Panc1 (cell line): Measurements from ENCODE around the gene UBR3. TPM values are rescaled to one million over a fixed set of nuclear protein-coding genes. Genes with fewer than 3 reads are reported as not detected.
"Not testable (repeated sequence)": the region's sequence is repeated elsewhere in the genome, so short reads cannot be mapped to it uniquely, and the experiment has no call there.

ENCODE experiments used
- ATAC-seq: fragments of 200-7000 bp; cut with Tn5 transposase; 2 replicates; pipeline ENCODE4 v1.9.1; 2020; ENCODE audit warnings: mild to moderate bottlenecking, moderate library complexity
- BruUV-seq: library from RNA; stranded (reverse); fragments of 400-500 nt; replicated peaks from 2 replicates; lab custom pipeline; 2021; lab: Mats Ljungman, UMichigan
- CTCF ChIA-PET: fragments of 300-600 bp; sonication (Branson Sonifier 250); formaldehyde crosslinking; loops from one replicate; lab custom pipeline; 2022; ENCODE audit warnings: antibody characterized with exemption; lab: Charles Lee
- POLR2A ChIA-PET: fragments of 300-600 bp; sonication (Branson Sonifier 250); formaldehyde crosslinking; loops from one replicate; lab custom pipeline; 2022; ENCODE audit warnings: antibody characterized with exemption; lab: Charles Lee
- DNase-seq: peaks from one replicate; pipeline ENCODE4 v3.0.0-alpha.2; 2010; ENCODE audit warnings: low read depth, low spot score
- H3K27ac ChIP-seq: 2 replicates; pipeline ENCODE4 v1.5.1; 2011; ENCODE audit warnings: mild to moderate bottlenecking, low read length, inconsistent platforms
- H3K27me3 ChIP-seq: fragments of 200-500 bp; sonication (Bioruptor generic); 2 replicates; pipeline ENCODE4 v1.6.0; 2014; ENCODE audit warnings: low read length, inconsistent platforms; ENCODE audit not compliant: control insufficient read depth, insufficient read depth
- H3K36me3 ChIP-seq: fragments of 200-500 bp; sonication (Bioruptor generic); 2 replicates; pipeline ENCODE4 v1.5.1; 2014; ENCODE audit warnings: inconsistent platforms, mild to moderate bottlenecking, low read length, moderate library complexity; ENCODE audit not compliant: control insufficient read depth, insufficient read depth
- H3K4me1 ChIP-seq: 2 replicates; pipeline ENCODE4 v1.5.1; 2011; ENCODE audit warnings: inconsistent platforms, mild to moderate bottlenecking, low read length, moderate library complexity; ENCODE audit not compliant: control insufficient read depth, insufficient read depth
- H3K4me3 ChIP-seq, 2 experiments: 2 replicates each; pipeline ENCODE4 v1.5.1; 2011 to 2012; ENCODE audit warnings: low read depth in 2 of 2, low read length in 2 of 2, mild to moderate bottlenecking in 2 of 2, inconsistent platforms in 1 of 2, moderate library complexity in 1 of 2
- H3K9me3 ChIP-seq: fragments of 200-500 bp; sonication (Bioruptor generic); 2 replicates; pipeline ENCODE4 v1.5.1; 2014; ENCODE audit warnings: low read depth, mild to moderate bottlenecking, inconsistent platforms, low read length, moderate library complexity; ENCODE audit not compliant: control insufficient read depth, insufficient read depth
- CTCF ChIP-seq: fragments of 450-650 bp; IDR thresholded peaks from 2 replicates; pipeline ENCODE4 v1.5.1; 2017; ENCODE audit warnings: mild to moderate bottlenecking
- POLR2AphosphoS5 ChIP-seq: IDR thresholded peaks from 2 replicates; pipeline ENCODE4 v1.6.1; 2012; ENCODE audit warnings: mild to moderate bottlenecking, low read depth, low read length, moderate library complexity
- SIN3A ChIP-seq: IDR thresholded peaks from 2 replicates; pipeline ENCODE4 v1.6.1; 2012; ENCODE audit warnings: low read depth, mild to moderate bottlenecking, low read length, moderate library complexity, borderline replicate concordance; ENCODE audit not compliant: insufficient read depth
- TCF7L2 ChIP-seq: IDR thresholded peaks from 2 replicates; pipeline ENCODE4 v1.6.1; 2011; ENCODE audit warnings: mild to moderate bottlenecking, low read depth, low read length, inconsistent platforms
- in situ Hi-C: cut with HindIII; loops from 2 replicates; pipeline ENCODE4 v1.10.0; 2016; ENCODE audit warnings: low sequenced_read_pairs, low pct_unique_long_range_greater_than_20kb
- intact Hi-C: fragments of 100-400 bp; cut with micrococcal nuclease; formaldehyde crosslinking; loops from one replicate; pipeline ENCODE4 v1.10.0; 2022; ENCODE audit not compliant: unreplicated experiment
- total RNA-seq: library from RNA; stranded (reverse); gene quantifications from one replicate; pipeline ENCODE4 v1.2.1, GENCODE V29; 2021; ENCODE audit not compliant: unreplicated experiment
- TF ChIP-seq, protein P1 (sequence below), 2 experiments: IDR thresholded peaks; 2 replicates each; pipeline ENCODE4 v1.6.1; 2011 to 2012; ENCODE audit warnings: low read depth in 2 of 2, control low read depth in 1 of 2, low read length in 1 of 2, mild to moderate bottlenecking in 1 of 2, moderate library complexity in 1 of 2; ENCODE audit not compliant: insufficient read depth in 1 of 2

The UBR3 gene
- total RNA-seq, 1 experiment from 2014 or later: 27.9 TPM

GRCh38 chr2:169895294-169895985 lies 68.2 kb downstream of the UBR3 start:
- TF ChIP-seq, protein P1, sequence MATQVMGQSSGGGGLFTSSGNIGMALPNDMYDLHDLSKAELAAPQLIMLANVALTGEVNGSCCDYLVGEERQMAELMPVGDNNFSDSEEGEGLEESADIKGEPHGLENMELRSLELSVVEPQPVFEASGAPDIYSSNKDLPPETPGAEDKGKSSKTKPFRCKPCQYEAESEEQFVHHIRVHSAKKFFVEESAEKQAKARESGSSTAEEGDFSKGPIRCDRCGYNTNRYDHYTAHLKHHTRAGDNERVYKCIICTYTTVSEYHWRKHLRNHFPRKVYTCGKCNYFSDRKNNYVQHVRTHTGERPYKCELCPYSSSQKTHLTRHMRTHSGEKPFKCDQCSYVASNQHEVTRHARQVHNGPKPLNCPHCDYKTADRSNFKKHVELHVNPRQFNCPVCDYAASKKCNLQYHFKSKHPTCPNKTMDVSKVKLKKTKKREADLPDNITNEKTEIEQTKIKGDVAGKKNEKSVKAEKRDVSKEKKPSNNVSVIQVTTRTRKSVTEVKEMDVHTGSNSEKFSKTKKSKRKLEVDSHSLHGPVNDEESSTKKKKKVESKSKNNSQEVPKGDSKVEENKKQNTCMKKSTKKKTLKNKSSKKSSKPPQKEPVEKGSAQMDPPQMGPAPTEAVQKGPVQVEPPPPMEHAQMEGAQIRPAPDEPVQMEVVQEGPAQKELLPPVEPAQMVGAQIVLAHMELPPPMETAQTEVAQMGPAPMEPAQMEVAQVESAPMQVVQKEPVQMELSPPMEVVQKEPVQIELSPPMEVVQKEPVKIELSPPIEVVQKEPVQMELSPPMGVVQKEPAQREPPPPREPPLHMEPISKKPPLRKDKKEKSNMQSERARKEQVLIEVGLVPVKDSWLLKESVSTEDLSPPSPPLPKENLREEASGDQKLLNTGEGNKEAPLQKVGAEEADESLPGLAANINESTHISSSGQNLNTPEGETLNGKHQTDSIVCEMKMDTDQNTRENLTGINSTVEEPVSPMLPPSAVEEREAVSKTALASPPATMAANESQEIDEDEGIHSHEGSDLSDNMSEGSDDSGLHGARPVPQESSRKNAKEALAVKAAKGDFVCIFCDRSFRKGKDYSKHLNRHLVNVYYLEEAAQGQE (IDR thresholded peaks at IDR 0.05; ENCODE audit: insufficient read depth in 1 of 2, low read depth in 2 of 2, low read length in 1 of 2): no peak
- no peak for TF ChIP-seq TCF7L2
- TF ChIP-seq CTCF: no peak
- TF ChIP-seq SIN3A: no peak
- no peak for TF ChIP-seq POLR2AphosphoS5
- H3K36me3 ChIP-seq: peaks cover 2% of the 10 kb centered on the region; the same call in 1 of the 2 replicates
- BruUV-seq: no TSS peak
- no peaks in the 10 kb centered on the region for H3K4me1 ChIP-seq
- in situ Hi-C loops: no loop called here
- H3K9me3 ChIP-seq: no peaks in the 10 kb centered on the region
- no peak for ATAC-seq
- DNase-seq: no peak
- no peak overlapping the region for H3K27ac ChIP-seq
- no peak overlapping the region for H3K4me3 ChIP-seq
- ChIA-PET POLR2A (interaction anchor here (0.7 kb wide), 1 partner anchor 389 kb away, joined by 5 read pairs; no protein-coding TSS in a partner anchor), CTCF (no interaction called here)
- H3K27me3 ChIP-seq: no peaks in the 10 kb centered on the region
- intact Hi-C loops: no loop called here

- Histone ChIP-seq H3K9me3 (no peaks in the 10 kb centered on the region), H3K27me3 (no peaks in the 10 kb centered on the region), H3K27ac (no peak overlapping the region), H3K36me3 (peaks cover 2% of the 10 kb centered on the region; the same call in 1 of the 2 replicates), H3K4me3 (no peak overlapping the region), H3K4me1 (no peaks in the 10 kb centered on the region)
- BruUV-seq: no TSS peak
- in situ Hi-C loops: no loop called here
- ChIA-PET POLR2A (no interaction called here), CTCF (no interaction called here)
- no peak for TF ChIP-seq POLR2AphosphoS5
- TF ChIP-seq TCF7L2: no peak
- no peak for TF ChIP-seq CTCF
- no peak for TF ChIP-seq SIN3A
- TF ChIP-seq, protein P1 (IDR thresholded peaks at IDR 0.05; ENCODE audit: insufficient read depth in 1 of 2, low read depth in 2 of 2, low read length in 1 of 2): no peak
- intact Hi-C loops: no loop called here
- ATAC-seq (no peak), DNase-seq (no peak)
Observed at GRCh38 chr2:169897834-169898233, 70.6 kb downstream of the UBR3 start.

DNA sequence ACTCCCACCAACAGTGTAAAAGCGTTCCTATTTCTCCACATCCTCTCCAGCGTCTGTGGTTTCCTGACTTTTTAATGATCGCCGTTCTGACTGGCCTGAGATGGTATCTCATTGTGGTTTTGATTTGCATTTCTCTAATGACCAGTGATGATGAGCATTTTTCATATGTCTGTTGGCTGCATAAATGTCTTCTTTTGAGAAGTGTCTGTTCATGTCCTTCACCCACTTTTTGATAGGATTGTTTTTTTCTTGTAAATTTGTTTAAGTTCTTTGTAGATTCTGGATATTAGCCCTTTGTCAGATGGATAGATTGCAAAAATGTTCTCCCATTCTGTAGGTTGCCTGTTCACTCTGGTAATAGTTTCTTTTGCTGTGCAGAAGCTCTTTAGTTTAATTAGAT lies 72.8 kb downstream of the UBR3 start:
- H3K4me1 ChIP-seq, H3K4me3 ChIP-seq, H3K9me3 ChIP-seq, in situ Hi-C loops, H3K27me3 ChIP-seq, BruUV-seq, H3K36me3 ChIP-seq, ATAC-seq, DNase-seq, POLR2A ChIA-PET, H3K27ac ChIP-seq, intact Hi-C loops, CTCF ChIA-PET: not testable (repeated sequence)
